H9 (cell line): ENCODE data around the gene EDNRB. TPM values are rescaled to one million over a fixed set of nuclear protein-coding genes. Genes with fewer than 3 reads are reported as not detected.

ENCODE experiments used
- DNase-seq: peaks from one replicate; pipeline ENCODE4 v3.0.0-alpha.2; 2017
- H2AFZ ChIP-seq: one replicate; pipeline ENCODE4 v1.6.1; 2013; ENCODE audit warnings: mild to moderate bottlenecking, low read length, control low read depth, moderate library complexity
- H2AK5ac ChIP-seq: 2 replicates; pipeline ENCODE4 v1.6.1; 2013; ENCODE audit warnings: low read length, control low read depth, mixed read lengths; ENCODE audit not compliant: insufficient read length
- H2BK120ac ChIP-seq: one replicate; pipeline ENCODE4 v1.6.1; 2013; ENCODE audit warnings: low read depth, mild to moderate bottlenecking, low read length, control low read depth, inconsistent platforms; ENCODE audit not compliant: poor library complexity, severe bottlenecking
- H2BK12ac ChIP-seq: 2 replicates; pipeline ENCODE4 v1.6.1; 2013; ENCODE audit warnings: low read length, control low read depth, mixed read lengths, low read depth; ENCODE audit not compliant: insufficient read length
- H2BK15ac ChIP-seq: 2 replicates; pipeline ENCODE4 v1.6.1; 2013; ENCODE audit warnings: low read depth, low read length, control low read depth
- H2BK20ac ChIP-seq: one replicate; pipeline ENCODE4 v1.6.1; 2013; ENCODE audit warnings: low read depth, mild to moderate bottlenecking, low read length, control low read depth, inconsistent platforms; ENCODE audit not compliant: poor library complexity, severe bottlenecking
- H2BK5ac ChIP-seq: 2 replicates; pipeline ENCODE4 v1.6.1; 2013; ENCODE audit warnings: low read length, control low read depth, mixed read lengths; ENCODE audit not compliant: insufficient read length
- H3K14ac ChIP-seq: 2 replicates; pipeline ENCODE4 v1.6.1; 2013; ENCODE audit warnings: low read length, control low read depth; ENCODE audit not compliant: insufficient read depth
- H3K18ac ChIP-seq: 2 replicates; pipeline ENCODE4 v1.6.1; 2013; ENCODE audit warnings: low read depth, mild to moderate bottlenecking, mixed read lengths, low read length, control low read depth; ENCODE audit not compliant: insufficient read length
- H3K23ac ChIP-seq: 2 replicates; pipeline ENCODE4 v1.6.1; 2013; ENCODE audit warnings: low read length, control low read depth, mixed read lengths, low read depth; ENCODE audit not compliant: insufficient read length
- H3K23me2 ChIP-seq: 2 replicates; pipeline ENCODE4 v1.6.1; 2013; ENCODE audit warnings: low read depth, mild to moderate bottlenecking, mixed read lengths, low read length, control low read depth; ENCODE audit not compliant: insufficient read length, poor library complexity, severe bottlenecking
- H3K27ac ChIP-seq: 2 replicates; pipeline ENCODE4 v1.5.1; 2013; ENCODE audit warnings: low read length, control low read depth, mixed read lengths, low read depth; ENCODE audit not compliant: insufficient read length
- H3K27me3 ChIP-seq: 2 replicates; pipeline ENCODE4 v1.6.1; 2013; ENCODE audit warnings: low read length, control low read depth, inconsistent platforms; ENCODE audit not compliant: insufficient read depth
- H3K4ac ChIP-seq: 2 replicates; pipeline ENCODE4 v1.6.1; 2013; ENCODE audit warnings: low read depth, mild to moderate bottlenecking, control low read depth, inconsistent platforms, low read length, moderate library complexity
- H3K4me1 ChIP-seq: 2 replicates; pipeline ENCODE4 v1.6.1; 2013; ENCODE audit warnings: low read length, control low read depth, inconsistent platforms; ENCODE audit not compliant: insufficient read depth
- H3K4me2 ChIP-seq: 2 replicates; pipeline ENCODE4 v1.6.1; 2013; ENCODE audit warnings: low read length, control low read depth, mixed read lengths; ENCODE audit not compliant: insufficient read length, insufficient read depth
- H3K56ac ChIP-seq: 2 replicates; pipeline ENCODE4 v1.6.1; 2013; ENCODE audit warnings: low read depth, mild to moderate bottlenecking, mixed read lengths, low read length, control low read depth; ENCODE audit not compliant: insufficient read length
- H3K79me1 ChIP-seq: 2 replicates; pipeline ENCODE4 v1.6.1; 2013; ENCODE audit warnings: low read depth, mild to moderate bottlenecking, moderate library complexity, low read length, control low read depth, inconsistent platforms; ENCODE audit not compliant: insufficient read depth, poor library complexity, severe bottlenecking
- H3K79me2 ChIP-seq: 2 replicates; pipeline ENCODE4 v1.6.1; 2013; ENCODE audit warnings: low read length, control low read depth, inconsistent platforms; ENCODE audit not compliant: insufficient read depth
- H3K9ac ChIP-seq: 2 replicates; pipeline ENCODE4 v1.6.1; 2013; ENCODE audit warnings: low read length, control low read depth, mixed read lengths; ENCODE audit not compliant: insufficient read length; ENCODE audit errors: extremely low read depth
- H3K9me3 ChIP-seq: one replicate; pipeline ENCODE4 v1.6.1; 2013; ENCODE audit warnings: low read depth, low read length, inconsistent platforms; ENCODE audit not compliant: control insufficient read depth
- H3T11ph ChIP-seq: one replicate; pipeline ENCODE4 v1.6.1; 2013; ENCODE audit warnings: mild to moderate bottlenecking, low read length, control low read depth, inconsistent platforms
- H4K20me1 ChIP-seq: one replicate; pipeline ENCODE4 v1.6.1; 2013; ENCODE audit not compliant: control insufficient read depth, insufficient read length, insufficient read depth
- H4K5ac ChIP-seq: 2 replicates; pipeline ENCODE4 v1.6.1; 2013; ENCODE audit warnings: low read depth, mild to moderate bottlenecking, mixed read lengths, low read length, control low read depth; ENCODE audit not compliant: insufficient read length
- H4K8ac ChIP-seq: replicated peaks from 2 replicates; pipeline ENCODE4 v1.6.1; 2013; ENCODE audit warnings: low read length, control low read depth, mixed read lengths, low read depth; ENCODE audit not compliant: insufficient read length
- H4K91ac ChIP-seq: 2 replicates; pipeline ENCODE4 v1.6.1; 2013; ENCODE audit warnings: low read depth, mild to moderate bottlenecking, moderate library complexity, mixed read lengths, low read length, control low read depth; ENCODE audit not compliant: insufficient read length
- H3K27ac Mint-ChIP-seq, 3 experiments: 2 replicates in 2 of 3; 3 replicates in 1 of 3; pipeline ENCODE4 v1.8.0; 2020 to 2021; ENCODE audit warnings: mixed read lengths in 3 of 3, mild to moderate bottlenecking in 1 of 3, moderate library complexity in 1 of 3
- H3K27me3 Mint-ChIP-seq: 2 replicates; pipeline ENCODE4 v1.8.0; 2021; ENCODE audit warnings: low read depth, mild to moderate bottlenecking, moderate library complexity, mixed read lengths
- H3K36me3 Mint-ChIP-seq, 3 experiments: 2 replicates in 2 of 3; 3 replicates in 1 of 3; pipeline ENCODE4 v1.8.0; 2020 to 2021; ENCODE audit warnings: low read depth in 3 of 3, mixed read lengths in 3 of 3; ENCODE audit not compliant: insufficient read depth in 1 of 3
- H3K4me1 Mint-ChIP-seq, 2 experiments: 2 replicates each; pipeline ENCODE4 v1.8.0; 2020; ENCODE audit warnings: mixed read lengths in 2 of 2
- H3K4me3 Mint-ChIP-seq, 2 experiments: 2 replicates in 1 of 2; 3 replicates in 1 of 2; pipeline ENCODE4 v1.8.0; 2020 to 2021; ENCODE audit warnings: mild to moderate bottlenecking in 2 of 2, mixed read lengths in 2 of 2, moderate library complexity in 1 of 2
- H3K9me3 Mint-ChIP-seq, 2 experiments: 2 replicates in 1 of 2; 3 replicates in 1 of 2; pipeline ENCODE4 v1.8.0; 2020; ENCODE audit warnings: mild to moderate bottlenecking in 2 of 2, mixed read lengths in 2 of 2, moderate library complexity in 1 of 2
- CTCF ChIP-seq: fragments of 200-600 bp; sonication (generic); conservative IDR thresholded peaks from 3 replicates; pipeline ENCODE4 v1.8.0; 2021; ENCODE audit warnings: antibody characterized with exemption, mild to moderate bottlenecking
- WGBS: extraction: QIAGEN DNeasy Blood & Tissue Kit; methylation state at CpG from one replicate; pipeline ENCODE4 v1.1.7; 2013; ENCODE audit warnings: missing lambda C conversion rate, low lambda C conversion rate, mixed read lengths; ENCODE audit not compliant: insufficient read length; ENCODE audit errors: extremely low coverage; 5-methylcytosine and 5-hydroxymethylcytosine counted together
- total RNA-seq: library from RNA; stranded (reverse); gene quantifications from 2 replicates; pipeline ENCODE4 v1.2.1, GENCODE V29; 2021

Gene EDNRB
- total RNA-seq, 1 experiment from 2014 or later, result 6.6 TPM

- Histone ChIP-seq H3K9me3 (no peaks in the 10 kb centered on the region), H3K23me2 (no peaks in the 10 kb centered on the region), H3K79me2 (no peaks in the 10 kb centered on the region), H2BK120ac (no peak overlapping the region), H4K91ac (no peak overlapping the region), H3K27me3 (no peaks in the 10 kb centered on the region), H4K5ac (no peak overlapping the region), H2BK12ac (no peak overlapping the region), H3K14ac (no peak overlapping the region), H3K4me1 (no peaks in the 10 kb centered on the region), H2AK5ac (no peak overlapping the region), H3K4me2 (no peak overlapping the region), H2AFZ (no peak overlapping the region), H2BK20ac (no peak overlapping the region), H4K20me1 (no peaks in the 10 kb centered on the region), H3T11ph (no peak overlapping the region), H2BK5ac (no peak overlapping the region), H3K9ac (no peak overlapping the region), H2BK15ac (no peak overlapping the region), H3K23ac (no peak overlapping the region), H4K8ac (no peak overlapping the region), H3K79me1 (no peaks in the 10 kb centered on the region), H3K27ac (no peak overlapping the region), H3K4ac (no peak overlapping the region), H3K56ac (no peak overlapping the region), H3K18ac (no peak overlapping the region)
- Mint-ChIP-seq H3K4me3 (no peak overlapping the region), H3K9me3 (peaks cover 0 to 1% of the 10 kb centered on the region in 2 experiments; a peak in 1 of 5 replicates), H3K4me1 (peaks cover 6 to 7% of the 10 kb centered on the region in 2 experiments), H3K27me3 (no peaks in the 10 kb centered on the region), H3K27ac (no peak overlapping the region), H3K36me3 (peaks cover 0 to 3% (median 0%) of the 10 kb centered on the region in 3 experiments; a peak in 3 of 7 replicates)
- DNase-seq, result no peak
- no peak for TF ChIP-seq CTCF
- no CpG with 5 or more reads among the region's 1 CpG for WGBS
Observed at GRCh38 chr13:77878190-77878589, 40.4 kb downstream of the EDNRB start.
